K562 (cell line): ENCODE results near the gene SLX9.

ENCODE experiments used
- POLR2AphosphoS2 ChIP-seq: IDR thresholded peaks from 2 replicates; pipeline ENCODE4 v1.6.1; 2012; ENCODE audit warnings: low read length, improper control_type of control experiment
- POLR2AphosphoS5 ChIP-seq: IDR thresholded peaks from 2 replicates; pipeline ENCODE4 v1.6.1; 2011; ENCODE audit warnings: mild to moderate bottlenecking, low read depth, low read length, moderate library complexity; ENCODE audit not compliant: control insufficient read depth, insufficient read depth
- RNF2 ChIP-seq: sonication (generic); IDR thresholded peaks from 2 replicates; pipeline ENCODE4 v1.6.1; 2016
- SRSF1 ChIP-seq: fragments of 200-400 bp; formaldehyde crosslinking; IDR thresholded peaks from 2 replicates; pipeline ENCODE4 v1.6.1; 2017; ENCODE audit warnings: mild to moderate bottlenecking, low read depth, low read length, moderate library complexity
- STAT5B ChIP-seq: fragments of 250-450 bp; sonication (Bioruptor Pico); IDR thresholded peaks from 2 replicates; pipeline ENCODE4 v1.8.0; 2021; ENCODE audit warnings: mild to moderate bottlenecking, inconsistent platforms
- TBP ChIP-seq: optimal IDR thresholded peaks from 2 replicates; pipeline ENCODE3; 2011; ENCODE audit warnings: low read depth, low read length, improper control_type of control experiment
- TEAD1 ChIP-seq, 2 experiments: fragments of 450-650 bp in 1 of 2; sonication (generic) in 1 of 2; formaldehyde crosslinking; IDR thresholded peaks; 2 replicates each; pipeline versions ENCODE4 v1.4.0 to v1.8.0; 2020 to 2022; ENCODE audit warnings: mild to moderate bottlenecking in 2 of 2, missing genetic modification reagents in 1 of 2
- ZBTB7A ChIP-seq: IDR thresholded peaks from 2 replicates; pipeline ENCODE4 v1.6.1; 2011; ENCODE audit warnings: low read depth, mild to moderate bottlenecking, low read length, moderate library complexity, borderline replicate concordance; ENCODE audit not compliant: control insufficient read depth
- ZKSCAN1 ChIP-seq: fragments of 150-350 bp; IDR thresholded peaks from 2 replicates; pipeline ENCODE4 v1.6.1; 2016; ENCODE audit warnings: low read depth, low read length
- ZNF584 ChIP-seq: fragments of 200-800 bp; sonication (Bioruptor generic); IDR thresholded peaks from 2 replicates; pipeline ENCODE4 v1.6.1; 2016; ENCODE audit warnings: low read depth, mild to moderate bottlenecking, missing genetic modification characterization, missing compliant biosample characterization
- ZSCAN29 ChIP-seq: fragments of 450-650 bp; IDR thresholded peaks from 2 replicates; pipeline ENCODE4 v1.6.1; 2017
- TF ChIP-seq, protein P1 (sequence below): sonication (generic); formaldehyde crosslinking; IDR thresholded peaks from 2 replicates; pipeline ENCODE4 v1.8.1; 2022; ENCODE audit warnings: missing genetic modification reagents
- TF ChIP-seq, protein P2 (sequence below): fragments of 150-350 bp; conservative IDR thresholded peaks from 2 replicates; pipeline ENCODE4 v1.6.1; 2014; ENCODE audit warnings: low read length
- TF ChIP-seq, protein P3 (sequence below): sonication (generic); formaldehyde crosslinking; IDR thresholded peaks from 2 replicates; pipeline ENCODE4 v1.8.0; 2022; ENCODE audit warnings: missing genetic modification reagents, mild to moderate bottlenecking, borderline replicate concordance

DNA sequence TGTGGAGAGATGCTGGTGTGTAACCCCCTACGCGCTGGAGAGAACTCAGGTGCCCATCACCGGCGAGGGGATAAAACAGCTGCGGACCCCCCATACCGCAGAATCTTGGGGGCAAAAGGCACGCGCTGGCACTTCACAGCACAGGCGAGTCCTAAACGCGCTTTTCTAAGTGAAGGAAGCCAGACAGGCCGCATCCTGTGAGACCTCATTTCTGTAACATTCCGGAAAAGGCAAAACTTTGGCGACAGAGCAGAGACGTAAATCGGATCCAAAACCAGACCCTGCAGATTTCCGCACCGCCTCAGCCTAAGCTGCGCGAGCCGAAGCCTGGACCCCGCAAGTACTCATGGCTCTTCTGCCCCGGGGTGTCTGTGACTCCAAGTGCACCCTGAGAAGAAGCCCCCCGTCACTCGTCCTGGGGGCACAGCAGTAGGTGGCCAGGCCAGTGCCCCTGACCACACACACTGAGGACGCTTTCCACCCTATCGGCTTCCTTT, 60.9 kb downstream of the SLX9 start:
- no peak for TF ChIP-seq POLR2AphosphoS5
- no peak for TF ChIP-seq STAT5B (CRISPR knock-in tag)
- TF ChIP-seq POLR2AphosphoS2: no peak
- TF ChIP-seq, protein P1, sequence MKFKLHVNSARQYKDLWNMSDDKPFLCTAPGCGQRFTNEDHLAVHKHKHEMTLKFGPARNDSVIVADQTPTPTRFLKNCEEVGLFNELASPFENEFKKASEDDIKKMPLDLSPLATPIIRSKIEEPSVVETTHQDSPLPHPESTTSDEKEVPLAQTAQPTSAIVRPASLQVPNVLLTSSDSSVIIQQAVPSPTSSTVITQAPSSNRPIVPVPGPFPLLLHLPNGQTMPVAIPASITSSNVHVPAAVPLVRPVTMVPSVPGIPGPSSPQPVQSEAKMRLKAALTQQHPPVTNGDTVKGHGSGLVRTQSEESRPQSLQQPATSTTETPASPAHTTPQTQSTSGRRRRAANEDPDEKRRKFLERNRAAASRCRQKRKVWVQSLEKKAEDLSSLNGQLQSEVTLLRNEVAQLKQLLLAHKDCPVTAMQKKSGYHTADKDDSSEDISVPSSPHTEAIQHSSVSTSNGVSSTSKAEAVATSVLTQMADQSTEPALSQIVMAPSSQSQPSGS (CRISPR knock-in tag): no peak
- no peak for TF ChIP-seq RNF2
- no peak for TF ChIP-seq ZNF584 (CRISPR knock-in tag)
- no peak for TF ChIP-seq ZKSCAN1
- TF ChIP-seq TBP: no peak
- TF ChIP-seq, protein P2, sequence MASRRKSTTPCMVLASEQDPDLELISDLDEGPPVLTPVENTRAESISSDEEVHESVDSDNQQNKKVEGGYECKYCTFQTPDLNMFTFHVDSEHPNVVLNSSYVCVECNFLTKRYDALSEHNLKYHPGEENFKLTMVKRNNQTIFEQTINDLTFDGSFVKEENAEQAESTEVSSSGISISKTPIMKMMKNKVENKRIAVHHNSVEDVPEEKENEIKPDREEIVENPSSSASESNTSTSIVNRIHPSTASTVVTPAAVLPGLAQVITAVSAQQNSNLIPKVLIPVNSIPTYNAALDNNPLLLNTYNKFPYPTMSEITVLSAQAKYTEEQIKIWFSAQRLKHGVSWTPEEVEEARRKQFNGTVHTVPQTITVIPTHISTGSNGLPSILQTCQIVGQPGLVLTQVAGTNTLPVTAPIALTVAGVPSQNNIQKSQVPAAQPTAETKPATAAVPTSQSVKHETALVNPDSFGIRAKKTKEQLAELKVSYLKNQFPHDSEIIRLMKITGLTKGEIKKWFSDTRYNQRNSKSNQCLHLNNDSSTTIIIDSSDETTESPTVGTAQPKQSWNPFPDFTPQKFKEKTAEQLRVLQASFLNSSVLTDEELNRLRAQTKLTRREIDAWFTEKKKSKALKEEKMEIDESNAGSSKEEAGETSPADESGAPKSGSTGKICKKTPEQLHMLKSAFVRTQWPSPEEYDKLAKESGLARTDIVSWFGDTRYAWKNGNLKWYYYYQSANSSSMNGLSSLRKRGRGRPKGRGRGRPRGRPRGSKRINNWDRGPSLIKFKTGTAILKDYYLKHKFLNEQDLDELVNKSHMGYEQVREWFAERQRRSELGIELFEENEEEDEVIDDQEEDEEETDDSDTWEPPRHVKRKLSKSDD: no peak
- TF ChIP-seq ZSCAN29: no peak
- TF ChIP-seq ZBTB7A: no peak
- TF ChIP-seq SRSF1: no peak
- TF ChIP-seq TEAD1 (CRISPR knock-in tag; IDR thresholded peaks at IDR 0.05): no peak
- TF ChIP-seq, protein P3, sequence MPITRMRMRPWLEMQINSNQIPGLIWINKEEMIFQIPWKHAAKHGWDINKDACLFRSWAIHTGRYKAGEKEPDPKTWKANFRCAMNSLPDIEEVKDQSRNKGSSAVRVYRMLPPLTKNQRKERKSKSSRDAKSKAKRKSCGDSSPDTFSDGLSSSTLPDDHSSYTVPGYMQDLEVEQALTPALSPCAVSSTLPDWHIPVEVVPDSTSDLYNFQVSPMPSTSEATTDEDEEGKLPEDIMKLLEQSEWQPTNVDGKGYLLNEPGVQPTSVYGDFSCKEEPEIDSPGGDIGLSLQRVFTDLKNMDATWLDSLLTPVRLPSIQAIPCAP (CRISPR knock-in tag): no peak
